Pancreas (tissue), 10 donors: ENCODE results near the gene CPT1A. TPM values are rescaled to one million over a fixed set of nuclear protein-coding genes. Genes with fewer than 3 reads are reported as not detected.

Experiments
- ATAC-seq, 4 donors: fragments of 200-7000 bp; cut with Tn5 transposase; one replicate each; pipeline versions ENCODE4 v1.8.0 to v1.9.1; 2020; ENCODE audit warnings: mild to moderate bottlenecking in 4 of 4, moderate library complexity in 4 of 4
- DNase-seq, 6 donors: peaks; one replicate each; pipeline ENCODE4 v3.0.0-alpha.2; 2020
- FAIRE-seq: peaks from 2 replicates; lab custom pipeline; 2012; peaks lifted over from hg19 to GRCh38; lab: Jason Lieb, UNC
- H3K27ac ChIP-seq, 4 donors: fragments of 200-600 bp; sonication (generic); 1 replicate in 3 of 4; 2 replicates in 1 of 4; pipeline versions ENCODE4 v1.5.0 to v1.8.0; 2020
- H3K27me3 ChIP-seq, 4 donors: fragments of 200-600 bp; one replicate each; pipeline ENCODE4 v1.8.0; 2021
- H3K36me3 ChIP-seq, 3 donors: fragments of 200-600 bp; sonication (generic) in 1 of 3; one replicate each; pipeline versions ENCODE4 v1.5.0 to v1.8.0; 2020 to 2021
- H3K4me1 ChIP-seq, 3 donors: fragments of 200-600 bp; one replicate each; pipeline ENCODE4 v1.8.0; 2021
- H3K4me3 ChIP-seq, 4 donors: fragments of 200-600 bp; sonication (generic) in 2 of 4; one replicate each; pipeline versions ENCODE4 v1.5.0 to v1.8.0; 2020 to 2021
- H3K9me3 ChIP-seq, 4 donors: fragments of 200-600 bp; one replicate each; pipeline ENCODE4 v1.8.0; 2021
- CTCF ChIP-seq, 4 donors: fragments of 200-600 bp; sonication (generic) in 3 of 4; IDR thresholded peaks; one replicate each; pipeline versions ENCODE4 v1.5.0 to v1.8.0; 2021; ENCODE audit warnings: antibody characterized with exemption in 4 of 4
- WGBS, 2 donors: extraction: QIAGEN DNeasy Blood & Tissue Kit; methylation state at CpG; one replicate each; pipeline ENCODE4 v1.1.7; 2013; 5-methylcytosine and 5-hydroxymethylcytosine counted together
- intact Hi-C, 3 donors: fragments of 100-400 bp; cut with DNase I; formaldehyde crosslinking; loops; one replicate each; pipeline versions ENCODE4 v1.11.1 to v1.14.2; 2022
- polyA plus RNA-seq, 2 donors: library from polyadenylated mRNA; stranded (reverse); fragments of 200-250 nt; gene quantifications; one replicate each; pipeline ENCODE4 v1.2.3, GENCODE V29; 2013
- total RNA-seq, 6 donors: library from RNA; stranded (reverse); fragmentation: NEBNext Ultra II Directional in 4 of 6; extraction: Animal tissue kit (Norgen Biotek cat#: 25700) in 4 of 6; gene quantifications; one replicate each; pipeline versions ENCODE4 v1.2.1 to v1.2.4, GENCODE V29; 2021 to 2023
- donor health status: healthy with polysubstance abuse.
- donor health status: DM: no; HTN: no; CAD: no; lungs with moderate emphysema.
- donor health status: DM: no; HTN: no; CAD: no.
- donor health status: control.
- donor health status: control.
- donor health status: Bipolar disorder and iron deficiency.
- donor health status: DM: yes; HTN: yes; CAD: no.
- donor health status: DM: no; HTN: no; CAD: no.
- donor health status: DM: no; HTN: no; CAD: no.
- donor health status: DM: yes; HTN: yes; CAD: no.

Gene CPT1A
- total and polyA plus RNA-seq, 8 donors: 9.5 to 33.7 (median 20.5) TPM

- peaks cover 21 to 28% (median 25%) of the 10 kb centered on the region in 3 donors for H3K4me1 ChIP-seq
- intact Hi-C loops: no loop called here
- peak overlapping the region; percentile 49 to 79 (median 66) for H3K4me3 ChIP-seq
- DNase-seq (peak; percentile 62 to 87 (median 76)), ATAC-seq (peak; percentile 23 to 32 (median 26)), FAIRE-seq (no peak)
- TF ChIP-seq CTCF (IDR thresholded peaks at IDR 0.05): no peak
- H3K36me3 ChIP-seq: no peaks in the 10 kb centered on the region
- H3K27me3 ChIP-seq: no peaks in the 10 kb centered on the region
- 0 to 1% methylated on average over 65 to 90 of the region's 90 CpGs for WGBS, 2 donors
- peak overlapping the region; percentile 93 to 99 (median 94) for H3K27ac ChIP-seq
- H3K9me3 ChIP-seq: no peaks in the 10 kb centered on the region
Observed at GRCh38 chr11:68840661-68841653, 759 bp downstream of the CPT1A start.

- Histone ChIP-seq H3K4me1 (peaks cover 28 to 31% (median 30%) of the 10 kb centered on the region in 3 donors), H3K27ac (peak overlapping the region; percentile 93 to 99 (median 94)), H3K9me3 (no peaks in the 10 kb centered on the region), H3K36me3 (no peaks in the 10 kb centered on the region), H3K4me3 (peak overlapping the region; percentile 49 to 79 (median 66)), H3K27me3 (no peaks in the 10 kb centered on the region)
- intact Hi-C loops: no loop called here
- DNase-seq (peak in 1 of 6 donors; percentile 38), FAIRE-seq (no peak), ATAC-seq (peak in 1 of 4 donors; percentile 1)
- no peak for TF ChIP-seq CTCF (IDR thresholded peaks at IDR 0.05)
- 6% methylated on average over 19 of the region's 19 CpGs for WGBS, 2 donors
Observed at GRCh38 chr11:68839911-68840641, 1.6 kb downstream of the CPT1A start.

- Histone ChIP-seq H3K4me3 (peak overlapping the region; percentile 11 to 69 (median 44)), H3K36me3 (no peaks in the 10 kb centered on the region), H3K27me3 (no peaks in the 10 kb centered on the region), H3K9me3 (no peaks in the 10 kb centered on the region), H3K4me1 (peaks cover 27 to 31% (median 31%) of the 10 kb centered on the region in 3 donors), H3K27ac (peak overlapping the region; percentile 93 to 99 (median 94))
- ATAC-seq (peak; percentile 76 to 89 (median 81)), FAIRE-seq (no peak), DNase-seq (peak; percentile 97 to 99 (median 98))
- 1 to 2% methylated on average over 61 of the region's 61 CpGs for WGBS, 2 donors
- intact Hi-C loops: no loop called here
- no peak for TF ChIP-seq CTCF (IDR thresholded peaks at IDR 0.05)
Observed at GRCh38 chr11:68839054-68839865, 2.5 kb downstream of the CPT1A start.

- Histone ChIP-seq H3K36me3 (no peaks in the 10 kb centered on the region), H3K27ac (peak overlapping the region; percentile 93 to 99 (median 94)), H3K27me3 (no peaks in the 10 kb centered on the region), H3K4me1 (peaks cover 24 to 34% (median 32%) of the 10 kb centered on the region in 3 donors), H3K9me3 (no peaks in the 10 kb centered on the region), H3K4me3 (peak overlapping the region; percentile 1 to 69 (median 44))
- ATAC-seq: peak in 3 of 4 donors; percentile 4 to 12 (median 11)
- 4 to 5% methylated on average over 7 to 8 of the region's 8 CpGs for WGBS, 2 donors
- peak in 2 of 6 donors; percentile 49 to 55 for DNase-seq
- intact Hi-C loops: no loop called here
- no peak for TF ChIP-seq CTCF (IDR thresholded peaks at IDR 0.05)
- FAIRE-seq: no peak
Observed at GRCh38 chr11:68838572-68838964, 3.1 kb downstream of the CPT1A start.
